Vagina (tissue), 2 donors: ENCODE data around the gene SLC35F5. TPM values are rescaled to one million over a fixed set of nuclear protein-coding genes. Genes with fewer than 3 reads are reported as not detected.
A peak's percentile ranks its signal among the peaks of the same experiment; 100 is the strongest.

Experiments
- DNase-seq, 2 donors: peaks; one replicate each; pipeline ENCODE4 v3.0.0-alpha.2; 2017; ENCODE audit errors: extremely low spot score in 2 of 2
- H3K27ac ChIP-seq: fragments of 200-600 bp; sonication (generic); one replicate; pipeline ENCODE4 v1.5.1; 2019
- H3K27me3 ChIP-seq: fragments of 200-600 bp; sonication (generic); one replicate; pipeline ENCODE4 v1.5.1; 2019
- H3K36me3 ChIP-seq, 2 donors: fragments of 200-600 bp; sonication (generic); one replicate each; pipeline ENCODE4 v1.5.1; 2017 to 2019
- H3K4me1 ChIP-seq: fragments of 200-600 bp; sonication (generic); one replicate; pipeline ENCODE4 v1.5.1; 2019
- H3K4me3 ChIP-seq, 2 donors: fragments of 200-600 bp; sonication (generic); 1 replicate in 1 of 2; 2 replicates in 1 of 2; pipeline ENCODE4 v1.5.1; 2016 to 2019
- H3K9me3 ChIP-seq: fragments of 200-600 bp; sonication (generic); one replicate; pipeline ENCODE4 v1.5.1; 2019
- POLR2A ChIP-seq, 2 donors: fragments of 450-650 bp; IDR thresholded peaks; one replicate each; pipeline ENCODE4 v1.6.1; 2017; ENCODE audit warnings: antibody characterized with exemption in 2 of 2, mild to moderate bottlenecking in 2 of 2, moderate library complexity in 2 of 2
- POLR2AphosphoS5 ChIP-seq, 2 donors: sonication (generic); formaldehyde crosslinking; IDR thresholded peaks; one replicate each; pipeline ENCODE4 v1.9.0; 2017; ENCODE audit warnings: antibody characterized with exemption in 2 of 2, mild to moderate bottlenecking in 2 of 2, low read depth in 1 of 2; ENCODE audit not compliant: insufficient read depth in 1 of 2
- intact Hi-C: fragments of 100-400 bp; cut with DNase I; formaldehyde crosslinking; loops from one replicate; pipeline ENCODE4 v1.15.1; 2023
- total RNA-seq: library from RNA; depleted of rRNA; stranded (reverse); fragments of >200 nt; gene quantifications from one replicate; pipeline ENCODE4 v1.2.3, GENCODE V29; 2016
- TF ChIP-seq, protein P1 (sequence below), 3 experiments: fragments of 450-650 bp in 2 of 3; fragments of 200-600 bp in 1 of 3; sonication (generic) in 1 of 3; IDR thresholded peaks; one replicate each; pipeline ENCODE4 v1.5.1; 2017 to 2019; ENCODE audit warnings: antibody characterized with exemption in 3 of 3, mild to moderate bottlenecking in 2 of 3, moderate library complexity in 2 of 3

SLC35F5 gene
- 64.6 TPM for total RNA-seq

DNA sequence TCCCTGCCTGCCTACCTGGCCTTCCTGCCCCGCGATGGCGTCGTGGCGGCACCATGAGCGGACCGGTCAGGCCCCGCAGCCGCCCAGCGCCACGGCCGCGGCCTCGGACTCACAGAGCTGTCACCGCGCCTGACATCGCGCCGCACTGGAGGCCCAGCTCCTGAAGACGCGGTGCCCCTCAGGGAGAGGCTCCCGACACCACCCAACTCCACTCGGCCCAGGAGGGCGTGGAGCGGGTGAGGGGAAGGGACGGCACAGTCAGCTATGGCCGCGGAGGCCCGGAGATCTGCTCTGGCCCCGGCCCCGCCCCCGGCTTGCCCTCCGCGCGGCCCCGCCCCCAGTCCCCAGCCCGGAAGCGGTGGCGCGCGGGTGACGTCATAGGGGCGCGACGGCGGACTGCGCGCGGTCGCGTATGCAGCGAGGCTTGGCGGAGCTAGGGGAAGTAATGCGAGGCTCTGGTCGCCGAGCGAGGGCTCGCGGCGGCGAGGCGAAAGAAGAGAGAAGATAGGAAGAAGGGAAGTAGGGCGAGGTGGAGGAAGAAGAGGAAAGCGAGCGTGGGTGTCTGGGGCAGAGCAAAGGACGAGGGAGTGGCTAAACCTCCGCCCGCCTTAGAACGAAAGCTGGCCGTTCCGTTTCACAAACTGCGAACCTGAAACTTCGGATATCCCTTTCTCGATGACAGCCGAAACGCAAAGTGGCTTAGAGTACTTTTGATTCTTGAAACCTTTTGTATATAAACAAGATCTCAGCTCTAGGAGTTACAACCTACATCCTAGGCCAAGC lies at the start of gene SLC35F5:
Gene SLC35F5, minus strand, starts transcription at position 288 of the 783 bp plus-strand sequence. Its CDS starts 233 bp downstream, at position 55.
- Histone ChIP-seq H3K4me3 (peak within 1 kb of the TSS; percentile 61 to 95), H3K9me3 (no peaks in the 10 kb centered on the region), H3K27me3 (no peaks in the 10 kb centered on the region), H3K27ac (peak within 1 kb of the TSS; percentile 93), H3K4me1 (peaks cover 26% of the 10 kb centered on the region), H3K36me3 (peaks cover 0 to 2% of the 10 kb centered on the region in 2 donors)
- TF ChIP-seq, protein P1, sequence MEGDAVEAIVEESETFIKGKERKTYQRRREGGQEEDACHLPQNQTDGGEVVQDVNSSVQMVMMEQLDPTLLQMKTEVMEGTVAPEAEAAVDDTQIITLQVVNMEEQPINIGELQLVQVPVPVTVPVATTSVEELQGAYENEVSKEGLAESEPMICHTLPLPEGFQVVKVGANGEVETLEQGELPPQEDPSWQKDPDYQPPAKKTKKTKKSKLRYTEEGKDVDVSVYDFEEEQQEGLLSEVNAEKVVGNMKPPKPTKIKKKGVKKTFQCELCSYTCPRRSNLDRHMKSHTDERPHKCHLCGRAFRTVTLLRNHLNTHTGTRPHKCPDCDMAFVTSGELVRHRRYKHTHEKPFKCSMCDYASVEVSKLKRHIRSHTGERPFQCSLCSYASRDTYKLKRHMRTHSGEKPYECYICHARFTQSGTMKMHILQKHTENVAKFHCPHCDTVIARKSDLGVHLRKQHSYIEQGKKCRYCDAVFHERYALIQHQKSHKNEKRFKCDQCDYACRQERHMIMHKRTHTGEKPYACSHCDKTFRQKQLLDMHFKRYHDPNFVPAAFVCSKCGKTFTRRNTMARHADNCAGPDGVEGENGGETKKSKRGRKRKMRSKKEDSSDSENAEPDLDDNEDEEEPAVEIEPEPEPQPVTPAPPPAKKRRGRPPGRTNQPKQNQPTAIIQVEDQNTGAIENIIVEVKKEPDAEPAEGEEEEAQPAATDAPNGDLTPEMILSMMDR (IDR thresholded peaks at IDR 0.05) = peak in 1 of 3 experiments; percentile 24
- TF ChIP-seq POLR2A (IDR thresholded peaks at IDR 0.05) (no peak), POLR2AphosphoS5 (IDR thresholded peaks at IDR 0.05; ENCODE audit: insufficient read depth in 1 of 2, low read depth in 1 of 2) (peak; percentile 75 to 94)
- peak in 1 of 2 donors; percentile 92 for DNase-seq
- intact Hi-C loops = loop anchor here (5.0 kb wide), 1 partner anchor 136 kb away; the partner anchor contains the start of gene ACTR3

GRCh38 chr2:113799375-113799774 lies 42.9 kb upstream of the SLC35F5 start:
- no peaks in the 10 kb centered on the region for H3K36me3 ChIP-seq
- intact Hi-C loops = no loop called here
- DNase-seq = no peak
- no peaks in the 10 kb centered on the region for H3K27me3 ChIP-seq
- H3K4me1 ChIP-seq = no peaks in the 10 kb centered on the region
- TF ChIP-seq, protein P1 (IDR thresholded peaks at IDR 0.05) = no peak
- TF ChIP-seq POLR2A (IDR thresholded peaks at IDR 0.05) (no peak), POLR2AphosphoS5 (IDR thresholded peaks at IDR 0.05; ENCODE audit: insufficient read depth in 1 of 2, low read depth in 1 of 2) (no peak)
- H3K27ac ChIP-seq = no peak overlapping the region
- no peaks in the 10 kb centered on the region for H3K9me3 ChIP-seq
- no peak overlapping the region for H3K4me3 ChIP-seq

DNA sequence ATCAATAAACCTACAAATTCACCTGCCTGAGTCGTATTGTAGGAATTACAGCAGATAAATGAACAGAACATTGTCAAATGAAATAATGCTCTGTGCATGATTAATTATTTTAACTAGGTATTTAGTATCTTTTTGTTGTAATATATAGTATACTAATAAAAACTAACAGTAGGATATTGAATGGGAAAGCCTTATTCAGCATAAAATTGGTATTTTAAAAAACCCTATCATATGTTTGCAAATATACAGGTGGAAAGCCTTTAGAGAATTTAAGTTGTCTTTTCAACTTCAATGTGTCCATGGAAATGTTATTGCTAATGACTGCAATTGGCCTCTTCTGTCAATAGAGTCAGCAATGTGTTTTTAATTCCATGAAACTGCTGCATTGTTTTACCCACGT lies 40.8 kb upstream of the SLC35F5 start:
- Histone ChIP-seq H3K9me3 (no peaks in the 10 kb centered on the region), H3K27ac (no peak overlapping the region), H3K4me3 (no peak overlapping the region), H3K36me3 (no peaks in the 10 kb centered on the region), H3K4me1 (no peaks in the 10 kb centered on the region), H3K27me3 (no peaks in the 10 kb centered on the region)
- TF ChIP-seq, protein P1 (IDR thresholded peaks at IDR 0.05) = no peak
- TF ChIP-seq POLR2A (IDR thresholded peaks at IDR 0.05) (no peak), POLR2AphosphoS5 (IDR thresholded peaks at IDR 0.05; ENCODE audit: insufficient read depth in 1 of 2, low read depth in 1 of 2) (no peak)
- intact Hi-C loops = no loop called here
- no peak for DNase-seq

- TF ChIP-seq POLR2AphosphoS5 (IDR thresholded peaks at IDR 0.05; ENCODE audit: insufficient read depth in 1 of 2, low read depth in 1 of 2) (no peak), POLR2A (IDR thresholded peaks at IDR 0.05) (no peak)
- TF ChIP-seq, protein P1 (IDR thresholded peaks at IDR 0.05) = no peak
- Histone ChIP-seq H3K4me1 (no peaks in the 10 kb centered on the region), H3K4me3 (no peak overlapping the region), H3K9me3 (no peaks in the 10 kb centered on the region), H3K27me3 (no peaks in the 10 kb centered on the region), H3K27ac (no peak overlapping the region), H3K36me3 (no peaks in the 10 kb centered on the region)
- no peak for DNase-seq
- intact Hi-C loops = no loop called here
Observed at GRCh38 chr2:113796592-113797175, 40.2 kb upstream of the SLC35F5 start.
